PFSK-1 (cell line): ENCODE data around the gene IGHMBP2.

ENCODE experiments used
- POLR2AphosphoS5 ChIP-seq: IDR thresholded peaks from 2 replicates; pipeline ENCODE4 v1.6.1; 2012; ENCODE audit warnings: low read depth, mild to moderate bottlenecking, control low read depth, low read length, moderate library complexity
- SIN3A ChIP-seq: IDR thresholded peaks from 2 replicates; pipeline ENCODE4 v1.6.1; 2012; ENCODE audit warnings: mild to moderate bottlenecking, low read length, moderate library complexity, borderline replicate concordance; ENCODE audit not compliant: insufficient read depth
- TF ChIP-seq, protein P1 (sequence below), 2 experiments: IDR thresholded peaks; 2 replicates each; pipeline versions ENCODE4 v1.6.1 to v1.8.0; 2011 to 2012; ENCODE audit warnings: low read depth in 2 of 2, low read length in 2 of 2, control low read depth in 1 of 2, inconsistent platforms in 1 of 2, mild to moderate bottlenecking in 1 of 2, moderate library complexity in 1 of 2; ENCODE audit not compliant: insufficient read depth in 1 of 2

DNA sequence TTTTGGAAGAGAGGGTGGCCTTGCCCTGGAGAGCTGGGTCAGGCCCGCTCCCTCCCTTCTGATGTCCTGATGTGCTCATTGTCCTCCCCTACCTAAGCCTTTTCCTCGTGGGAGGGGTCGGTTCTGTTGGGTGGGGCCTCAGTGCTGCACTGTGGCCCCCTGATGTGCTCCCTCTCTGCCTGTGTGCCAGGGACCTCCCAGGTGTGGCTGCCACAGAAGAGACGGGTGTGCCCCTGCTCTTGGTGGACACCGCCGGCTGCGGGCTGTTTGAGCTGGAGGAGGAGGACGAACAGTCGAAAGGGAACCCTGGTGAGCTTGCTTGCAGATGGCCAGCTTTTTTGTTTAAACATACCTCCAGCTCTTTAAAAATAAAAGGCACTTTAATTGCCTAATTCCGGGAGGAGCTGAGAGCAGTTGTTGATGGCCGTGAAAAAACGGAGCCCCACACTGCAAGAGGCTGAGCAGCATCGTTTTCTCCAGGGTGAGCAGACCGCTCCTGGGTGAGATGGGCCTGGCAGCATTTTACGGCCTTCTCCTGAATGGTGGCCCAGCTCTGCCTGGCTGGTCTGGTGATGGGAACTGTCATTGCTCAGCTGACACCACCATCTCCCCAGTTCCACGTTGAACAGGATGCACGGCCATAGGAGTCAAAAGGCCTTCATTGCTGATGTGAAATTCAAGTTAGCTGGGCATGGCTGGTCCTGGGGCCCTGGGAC, 30.1 kb downstream of the IGHMBP2 start:
- no peak for TF ChIP-seq SIN3A
- TF ChIP-seq, protein P1, sequence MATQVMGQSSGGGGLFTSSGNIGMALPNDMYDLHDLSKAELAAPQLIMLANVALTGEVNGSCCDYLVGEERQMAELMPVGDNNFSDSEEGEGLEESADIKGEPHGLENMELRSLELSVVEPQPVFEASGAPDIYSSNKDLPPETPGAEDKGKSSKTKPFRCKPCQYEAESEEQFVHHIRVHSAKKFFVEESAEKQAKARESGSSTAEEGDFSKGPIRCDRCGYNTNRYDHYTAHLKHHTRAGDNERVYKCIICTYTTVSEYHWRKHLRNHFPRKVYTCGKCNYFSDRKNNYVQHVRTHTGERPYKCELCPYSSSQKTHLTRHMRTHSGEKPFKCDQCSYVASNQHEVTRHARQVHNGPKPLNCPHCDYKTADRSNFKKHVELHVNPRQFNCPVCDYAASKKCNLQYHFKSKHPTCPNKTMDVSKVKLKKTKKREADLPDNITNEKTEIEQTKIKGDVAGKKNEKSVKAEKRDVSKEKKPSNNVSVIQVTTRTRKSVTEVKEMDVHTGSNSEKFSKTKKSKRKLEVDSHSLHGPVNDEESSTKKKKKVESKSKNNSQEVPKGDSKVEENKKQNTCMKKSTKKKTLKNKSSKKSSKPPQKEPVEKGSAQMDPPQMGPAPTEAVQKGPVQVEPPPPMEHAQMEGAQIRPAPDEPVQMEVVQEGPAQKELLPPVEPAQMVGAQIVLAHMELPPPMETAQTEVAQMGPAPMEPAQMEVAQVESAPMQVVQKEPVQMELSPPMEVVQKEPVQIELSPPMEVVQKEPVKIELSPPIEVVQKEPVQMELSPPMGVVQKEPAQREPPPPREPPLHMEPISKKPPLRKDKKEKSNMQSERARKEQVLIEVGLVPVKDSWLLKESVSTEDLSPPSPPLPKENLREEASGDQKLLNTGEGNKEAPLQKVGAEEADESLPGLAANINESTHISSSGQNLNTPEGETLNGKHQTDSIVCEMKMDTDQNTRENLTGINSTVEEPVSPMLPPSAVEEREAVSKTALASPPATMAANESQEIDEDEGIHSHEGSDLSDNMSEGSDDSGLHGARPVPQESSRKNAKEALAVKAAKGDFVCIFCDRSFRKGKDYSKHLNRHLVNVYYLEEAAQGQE (IDR thresholded peaks at IDR 0.05; ENCODE audit: insufficient read depth in 1 of 2, low read depth in 2 of 2, low read length in 2 of 2): no peak
- TF ChIP-seq POLR2AphosphoS5: no peak
